ENCODE data around the gene GOLPH3L.

- no peak for TF ChIP-seq POLR2A (IDR thresholded peaks at IDR 0.05; ENCODE audit: insufficient read depth in 1 of 2, low read depth in 2 of 2, low read length in 2 of 2)
- no peak for TF ChIP-seq THRA (CRISPR knock-in tag; IDR thresholded peaks at IDR 0.05; ENCODE audit: borderline replicate concordance)
Observed at GRCh38 chr1:150620919-150621318, 76.0 kb downstream of the GOLPH3L start.
